Activated naive CD4-positive, alpha-beta T cell treated with anti-CD3 and anti-CD28 coated beads, Interleukin-2, amount 10 ng/mL, durations not matched to agents 7 days and 5 days (primary cell): ENCODE data around the gene INCENP.
A peak's percentile ranks its signal among the peaks of the same experiment; 100 is the strongest.
"Not testable (repeated sequence)": the region's sequence is repeated elsewhere in the genome, so short reads cannot be mapped to it uniquely, and the experiment has no call there.

Experiments used
- CTCF ChIA-PET: fragments of 350-600 bp; sonication (Branson Sonifier 250); formaldehyde crosslinking; loops from one replicate; lab custom pipeline; 2021; ENCODE audit warnings: antibody characterized with exemption; lab: Charles Lee
- DNase-seq: peaks from one replicate; pipeline ENCODE4 v3.0.0-alpha.2; 2020
- H3K27ac Mint-ChIP-seq: one replicate; pipeline ENCODE4 v1.8.0; 2021; ENCODE audit warnings: mild to moderate bottlenecking, moderate library complexity, mixed read lengths
- H3K27me3 Mint-ChIP-seq: one replicate; pipeline ENCODE4 v1.8.0; 2021; ENCODE audit warnings: mild to moderate bottlenecking, mixed read lengths
- H3K36me3 Mint-ChIP-seq: one replicate; pipeline ENCODE4 v1.8.0; 2021; ENCODE audit warnings: mixed read lengths
- H3K4me1 Mint-ChIP-seq: one replicate; pipeline ENCODE4 v1.8.0; 2021; ENCODE audit warnings: mixed read lengths
- H3K4me3 Mint-ChIP-seq: one replicate; pipeline ENCODE4 v1.8.0; 2021; ENCODE audit warnings: mild to moderate bottlenecking, moderate library complexity, mixed read lengths
- H3K9me3 Mint-ChIP-seq: one replicate; pipeline ENCODE4 v1.8.0; 2021; ENCODE audit warnings: mixed read lengths

The INCENP gene

GRCh38 chr11:62123669-62124185, at the start of gene INCENP:
INCENP (plus strand) TSS chr11:62124011; CDS start chr11:62128162, 4,151 bp downstream.
- peak within 1 kb of the TSS; percentile 89 for H3K27ac Mint-ChIP-seq
- peak within 1 kb of the TSS; percentile 82 for H3K4me3 Mint-ChIP-seq
- peaks cover 18% of the 10 kb centered on the region for H3K36me3 Mint-ChIP-seq
- peak; percentile 97 for DNase-seq
- peaks cover 13% of the 10 kb centered on the region for H3K27me3 Mint-ChIP-seq
- H3K4me1 Mint-ChIP-seq = peaks cover 41% of the 10 kb centered on the region
- CTCF ChIA-PET = interaction anchor here (1.0 kb wide), 1 partner anchor 224 kb away, joined by 3 read pairs; no protein-coding TSS in a partner anchor
- H3K9me3 Mint-ChIP-seq = no peaks in the 10 kb centered on the region

- H3K4me1 Mint-ChIP-seq = no peaks in the 10 kb centered on the region
- H3K9me3 Mint-ChIP-seq = no peaks in the 10 kb centered on the region
- H3K36me3 Mint-ChIP-seq = no peaks in the 10 kb centered on the region
- no peak overlapping the region for H3K4me3 Mint-ChIP-seq
- no peaks in the 10 kb centered on the region for H3K27me3 Mint-ChIP-seq
- no peak for DNase-seq
- CTCF ChIA-PET = interaction anchor here (0.7 kb wide), 1 partner anchor 339 kb away, joined by 3 read pairs; no protein-coding TSS in a partner anchor
- H3K27ac Mint-ChIP-seq = no peak overlapping the region
Observed at GRCh38 chr11:62075438-62075837, 48.4 kb upstream of the INCENP start.

- DNase-seq = no peak
- Mint-ChIP-seq H3K4me3 (no peak overlapping the region), H3K9me3 (no peaks in the 10 kb centered on the region), H3K4me1 (peaks cover 7% of the 10 kb centered on the region), H3K27me3 (peaks cover 5% of the 10 kb centered on the region), H3K36me3 (no peaks in the 10 kb centered on the region), H3K27ac (no peak overlapping the region)
- CTCF ChIA-PET = interaction anchor here (12.1 kb wide), 1 partner anchor 177 kb away, joined by 261 read pairs; no protein-coding TSS in a partner anchor
Observed at GRCh38 chr11:62077132-62077531, 46.7 kb upstream of the INCENP start.

GRCh38 chr11:62081378-62082291, 42.2 kb upstream of the INCENP start:
- no peak overlapping the region for H3K4me3 Mint-ChIP-seq
- peaks cover 5% of the 10 kb centered on the region for H3K27me3 Mint-ChIP-seq
- no peaks in the 10 kb centered on the region for H3K9me3 Mint-ChIP-seq
- no peak overlapping the region for H3K27ac Mint-ChIP-seq
- peak; percentile 84 for DNase-seq
- peaks cover 8% of the 10 kb centered on the region for H3K4me1 Mint-ChIP-seq
- no peaks in the 10 kb centered on the region for H3K36me3 Mint-ChIP-seq
- CTCF ChIA-PET = interaction anchor here (0.7 to 12.1 kb wide), 57 partner anchors 9 to 473 kb away, joined by 3 to 261 read pairs (median 6); partner anchors contain the start of genes BEST1 and FTH1

- Mint-ChIP-seq H3K9me3 (no peaks in the 10 kb centered on the region), H3K27me3 (peaks cover 5% of the 10 kb centered on the region), H3K36me3 (no peaks in the 10 kb centered on the region), H3K4me1 (peaks cover 8% of the 10 kb centered on the region), H3K4me3 (no peak overlapping the region), H3K27ac (no peak overlapping the region)
- CTCF ChIA-PET = interaction anchor here (0.7 to 12.1 kb wide), 52 partner anchors 8 to 333 kb away, joined by 3 to 261 read pairs (median 6); partner anchors contain the start of genes BEST1 and FTH1
- no peak for DNase-seq
Observed at GRCh38 chr11:62082292-62082657, 41.5 kb upstream of the INCENP start.

GRCh38 chr11:62084801-62085200, 39.0 kb upstream of the INCENP start:
- not testable (repeated sequence) for H3K27ac Mint-ChIP-seq, H3K27me3 Mint-ChIP-seq, H3K36me3 Mint-ChIP-seq, H3K9me3 Mint-ChIP-seq, H3K4me1 Mint-ChIP-seq, DNase-seq, H3K4me3 Mint-ChIP-seq
- CTCF ChIA-PET = interaction anchor here (6.7 to 12.1 kb wide), 2 partner anchors 23 to 185 kb away, joined by 113 to 261 read pairs; no protein-coding TSS in a partner anchor

- Mint-ChIP-seq H3K9me3 (peaks cover 11% of the 10 kb centered on the region), H3K27ac (no peak overlapping the region), H3K36me3 (peaks cover 1% of the 10 kb centered on the region), H3K4me3 (no peak overlapping the region), H3K27me3 (peaks cover 5% of the 10 kb centered on the region), H3K4me1 (no peaks in the 10 kb centered on the region)
- DNase-seq = no peak
- CTCF ChIA-PET = interaction anchor here (3.5 to 12.1 kb wide), 2 partner anchors 20 to 188 kb away, joined by 15 to 261 read pairs; no protein-coding TSS in a partner anchor
Observed at GRCh38 chr11:62087694-62088093, 36.1 kb upstream of the INCENP start.

GRCh38 chr11:62088331-62088933, 35.4 kb upstream of the INCENP start:
- DNase-seq = no peak
- peaks cover 9% of the 10 kb centered on the region for H3K27me3 Mint-ChIP-seq
- H3K27ac Mint-ChIP-seq = no peak overlapping the region
- no peak overlapping the region for H3K4me3 Mint-ChIP-seq
- peaks cover 1% of the 10 kb centered on the region for H3K36me3 Mint-ChIP-seq
- H3K4me1 Mint-ChIP-seq = no peaks in the 10 kb centered on the region
- peaks cover 11% of the 10 kb centered on the region for H3K9me3 Mint-ChIP-seq
- CTCF ChIA-PET = interaction anchor here (3.5 to 12.1 kb wide), 2 partner anchors 19 to 189 kb away, joined by 15 to 261 read pairs; no protein-coding TSS in a partner anchor

GRCh38 chr11:62103141-62103540, 20.7 kb upstream of the INCENP start:
- CTCF ChIA-PET = interaction anchor here (0.7 to 1.7 kb wide), 2 partner anchors 21 to 306 kb away, joined by 3 to 9 read pairs; no protein-coding TSS in a partner anchor
- Mint-ChIP-seq H3K27me3 (no peaks in the 10 kb centered on the region), H3K4me1 (peaks cover 21% of the 10 kb centered on the region), H3K36me3 (no peaks in the 10 kb centered on the region), H3K27ac (no peak overlapping the region), H3K4me3 (no peak overlapping the region), H3K9me3 (no peaks in the 10 kb centered on the region)
- no peak for DNase-seq

GRCh38 chr11:62103986-62104385, 19.8 kb upstream of the INCENP start:
- CTCF ChIA-PET = interaction anchor here (1.0 to 1.7 kb wide), 2 partner anchors 22 to 206 kb away, joined by 3 to 9 read pairs; no protein-coding TSS in a partner anchor
- peaks cover 21% of the 10 kb centered on the region for H3K4me1 Mint-ChIP-seq
- no peaks in the 10 kb centered on the region for H3K9me3 Mint-ChIP-seq
- peaks cover 5% of the 10 kb centered on the region for H3K27me3 Mint-ChIP-seq
- H3K4me3 Mint-ChIP-seq = no peak overlapping the region
- no peak overlapping the region for H3K27ac Mint-ChIP-seq
- no peak for DNase-seq
- H3K36me3 Mint-ChIP-seq = no peaks in the 10 kb centered on the region

GRCh38 chr11:62104816-62105653, 18.8 kb upstream of the INCENP start:
- Mint-ChIP-seq H3K27ac (peak overlapping the region; percentile 92), H3K36me3 (no peaks in the 10 kb centered on the region), H3K27me3 (peaks cover 11% of the 10 kb centered on the region), H3K4me1 (peaks cover 21% of the 10 kb centered on the region), H3K9me3 (no peaks in the 10 kb centered on the region), H3K4me3 (peak overlapping the region; percentile 66)
- CTCF ChIA-PET = interaction anchor here (1.0 to 7.1 kb wide), 2 partner anchors 16 to 21 kb away, joined by 3 to 113 read pairs; no protein-coding TSS in a partner anchor
- DNase-seq = peak; percentile 55

GRCh38 chr11:62105667-62106191, 18.1 kb upstream of the INCENP start:
- CTCF ChIA-PET = interaction anchor here (0.6 to 7.1 kb wide), 8 partner anchors 11 to 308 kb away, joined by 3 to 116 read pairs (median 17); partner anchors contain the start of gene BEST1
- H3K36me3 Mint-ChIP-seq = no peaks in the 10 kb centered on the region
- peak overlapping the region; percentile 66 for H3K4me3 Mint-ChIP-seq
- H3K27ac Mint-ChIP-seq = peak overlapping the region; percentile 92
- H3K9me3 Mint-ChIP-seq = no peaks in the 10 kb centered on the region
- H3K27me3 Mint-ChIP-seq = peaks cover 15% of the 10 kb centered on the region
- no peak for DNase-seq
- H3K4me1 Mint-ChIP-seq = peaks cover 21% of the 10 kb centered on the region
